ENCODE measurements around the gene RAB37.

GRCh38 chr17:74776044-74776962 is 39.2 kb downstream of the RAB37 start, which contains the start of gene NAT9:
- TF ChIP-seq CTCF (IDR thresholded peaks at IDR 0.05), result peak in 1 of 7 experiments; percentile 19
- TF ChIP-seq EP300 (IDR thresholded peaks at IDR 0.05), result peak; percentile 9
- TF ChIP-seq POLR2A (IDR thresholded peaks at IDR 0.05), result peak in 1 of 4 donors; percentile 28
- TF ChIP-seq POLR2AphosphoS5 (IDR thresholded peaks at IDR 0.05), result peak; percentile 74 to 98 (median 89)
